Thymus (tissue), 11 donors: Measurements from ENCODE around the gene P3H2. TPM values are rescaled to one million over a fixed set of nuclear protein-coding genes. Genes with fewer than 3 reads are reported as not detected.
A peak's percentile ranks its signal among the peaks of the same experiment; 100 is the strongest.

Experiments
- DNase-seq, 9 donors: peaks; one replicate each; pipeline ENCODE4 v3.0.0-alpha.2; 2013; ENCODE audit warnings: low spot score in 9 of 9, low read depth in 6 of 9, missing footprints in 1 of 9
- H3K27ac ChIP-seq, 2 donors: one replicate each; pipeline ENCODE4 v1.5.1; 2013; ENCODE audit warnings: control low read depth in 1 of 2, low read depth in 1 of 2, low read length in 1 of 2, mild to moderate bottlenecking in 1 of 2, moderate library complexity in 1 of 2
- H3K27me3 ChIP-seq, 2 donors: one replicate each; pipeline ENCODE4 v1.5.1; 2013; ENCODE audit warnings: low read length in 1 of 2; ENCODE audit not compliant: control insufficient read depth in 2 of 2, insufficient read depth in 1 of 2
- H3K36me3 ChIP-seq, 2 donors: one replicate each; pipeline ENCODE4 v1.5.1; 2013; ENCODE audit warnings: low read length in 1 of 2, mild to moderate bottlenecking in 1 of 2, moderate library complexity in 1 of 2; ENCODE audit not compliant: control insufficient read depth in 2 of 2, insufficient read depth in 2 of 2
- H3K4me1 ChIP-seq, 2 donors: one replicate each; pipeline ENCODE4 v1.5.1; 2013; ENCODE audit warnings: low read length in 2 of 2; ENCODE audit not compliant: control insufficient read depth in 2 of 2, insufficient read depth in 2 of 2
- H3K4me3 ChIP-seq, 2 donors: one replicate each; pipeline ENCODE4 v1.5.1; 2013; ENCODE audit warnings: low read length in 2 of 2, control low read depth in 1 of 2, mild to moderate bottlenecking in 1 of 2
- H3K9me3 ChIP-seq, 2 donors: one replicate each; pipeline ENCODE4 v1.5.1; 2013; ENCODE audit warnings: low read length in 1 of 2, mild to moderate bottlenecking in 1 of 2; ENCODE audit not compliant: control insufficient read depth in 2 of 2, insufficient read depth in 1 of 2
- WGBS: extraction: QIAGEN DNeasy Blood & Tissue Kit; methylation state at CpG from one replicate; pipeline ENCODE4 v1.1.7; 2013; 5-methylcytosine and 5-hydroxymethylcytosine counted together
- polyA plus RNA-seq: library from polyadenylated mRNA; stranded (reverse); fragments of 200-250 nt; gene quantifications from one replicate; pipeline ENCODE4 v1.2.3, GENCODE V29; 2013
- total RNA-seq: library from RNA; stranded (reverse); fragments of 120-200 nt; gene quantifications from one replicate; pipeline ENCODE4 v1.2.4, GENCODE V29; 2013
- donor health status: healthy.

Gene P3H2
- total and polyA plus RNA-seq, 2 donors, result 5.9 to 8.0 TPM

- DNase-seq, result no peak
- Histone ChIP-seq H3K27ac (no peak overlapping the region), H3K27me3 (no peaks in the 10 kb centered on the region), H3K9me3 (no peaks in the 10 kb centered on the region), H3K36me3 (no peaks in the 10 kb centered on the region), H3K4me3 (no peak overlapping the region), H3K4me1 (no peaks in the 10 kb centered on the region)
- 96% methylated on average over 6 of the region's 6 CpGs for WGBS
Measured at GRCh38 chr3:190026154-190026553, 94.5 kb downstream of the P3H2 start.

DNA sequence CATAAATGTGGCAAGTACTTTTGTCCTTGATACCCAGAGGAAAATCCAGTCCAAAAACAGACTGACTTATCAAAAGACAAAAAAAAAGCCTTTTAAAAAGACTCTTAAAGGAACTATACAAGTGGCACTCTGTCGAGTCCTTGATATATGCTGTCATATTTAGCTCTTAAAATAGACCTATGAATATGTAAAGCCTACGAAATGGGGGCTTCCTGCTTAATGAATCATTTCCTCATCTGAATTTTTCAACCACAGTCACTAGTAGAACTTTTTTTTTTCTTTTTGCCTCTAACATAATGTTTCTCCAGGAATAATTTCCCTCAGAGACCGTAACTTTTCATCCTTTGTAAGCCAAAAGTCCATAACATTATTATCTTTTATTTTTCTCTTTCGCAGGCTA is 95.8 kb downstream of the P3H2 start:
- H3K27me3 ChIP-seq, result no peaks in the 10 kb centered on the region
- no peak overlapping the region for H3K4me3 ChIP-seq
- DNase-seq, result no peak
- no peaks in the 10 kb centered on the region for H3K36me3 ChIP-seq
- H3K27ac ChIP-seq, result no peak overlapping the region
- WGBS, result 51% methylated on average over 4 of the region's 4 CpGs
- no peaks in the 10 kb centered on the region for H3K9me3 ChIP-seq
- no peaks in the 10 kb centered on the region for H3K4me1 ChIP-seq

DNA sequence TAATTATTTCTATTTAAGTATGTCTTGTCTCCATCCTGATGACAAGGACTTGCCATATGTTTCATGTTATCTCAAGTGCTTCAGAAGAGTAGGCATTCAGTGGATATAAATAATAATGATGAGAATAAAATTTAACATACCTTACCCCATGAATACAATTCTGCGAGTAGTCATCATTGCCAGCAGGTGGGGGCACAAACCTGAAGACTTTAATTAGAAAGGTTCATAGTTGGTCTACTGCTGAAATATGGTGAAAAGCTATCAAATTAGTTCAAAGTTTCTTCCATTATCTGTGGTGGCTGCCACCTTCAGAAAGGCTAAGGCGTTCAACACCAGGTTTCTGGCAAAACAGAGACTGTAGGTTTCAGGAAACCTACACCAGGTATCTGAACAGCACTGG is 100.9 kb downstream of the P3H2 start:
- Histone ChIP-seq H3K4me3 (no peak overlapping the region), H3K36me3 (no peaks in the 10 kb centered on the region), H3K9me3 (no peaks in the 10 kb centered on the region), H3K27me3 (no peaks in the 10 kb centered on the region), H3K4me1 (no peaks in the 10 kb centered on the region), H3K27ac (no peak overlapping the region)
- WGBS, result no CpG with 5 or more reads among the region's 2 CpGs
- DNase-seq, result no peak

DNA sequence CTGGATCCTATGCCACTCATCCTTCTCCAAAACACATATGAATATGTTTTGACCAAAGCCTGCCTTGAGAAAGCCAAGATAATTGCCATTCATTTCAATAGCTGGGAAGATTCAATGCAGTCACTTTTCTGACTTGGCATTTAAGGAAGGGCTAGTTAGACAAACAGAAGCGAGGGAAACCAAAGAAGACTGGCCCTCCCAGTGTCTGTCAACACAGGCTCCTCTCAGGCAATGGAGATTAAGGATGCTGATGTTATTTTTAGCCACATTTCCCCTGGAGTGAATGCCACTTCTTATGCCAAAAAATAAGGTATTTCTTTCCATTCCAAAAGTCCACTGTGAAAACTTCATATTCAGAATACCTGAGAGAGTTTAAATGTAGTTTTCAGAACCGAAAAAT is 101.7 kb downstream of the P3H2 start:
- whole genome bisulfite sequencing, result 92% methylated on average over 2 of the region's 2 CpGs
- Histone ChIP-seq H3K4me3 (no peak overlapping the region), H3K4me1 (no peaks in the 10 kb centered on the region), H3K36me3 (no peaks in the 10 kb centered on the region), H3K27ac (no peak overlapping the region), H3K27me3 (no peaks in the 10 kb centered on the region), H3K9me3 (no peaks in the 10 kb centered on the region)
- no peak for DNase-seq

GRCh38 chr3:190018460-190018859 is 102.2 kb downstream of the P3H2 start:
- Histone ChIP-seq H3K9me3 (no peaks in the 10 kb centered on the region), H3K4me1 (no peaks in the 10 kb centered on the region), H3K27me3 (no peaks in the 10 kb centered on the region), H3K36me3 (no peaks in the 10 kb centered on the region), H3K4me3 (no peak overlapping the region), H3K27ac (no peak overlapping the region)
- no peak for DNase-seq
- WGBS, result 95% methylated on average over 1 of the region's 1 CpG

GRCh38 chr3:190017521-190018288 is 103.0 kb downstream of the P3H2 start:
- Histone ChIP-seq H3K27ac (peak overlapping the region in 1 of 2 donors; percentile 20), H3K27me3 (no peaks in the 10 kb centered on the region), H3K9me3 (no peaks in the 10 kb centered on the region), H3K4me3 (no peak overlapping the region), H3K36me3 (no peaks in the 10 kb centered on the region), H3K4me1 (no peaks in the 10 kb centered on the region)
- 74% methylated on average over 6 of the region's 6 CpGs for WGBS
- DNase-seq, result peak in 1 of 9 donors; percentile 8

GRCh38 chr3:190016966-190017365 is 103.7 kb downstream of the P3H2 start:
- no peak overlapping the region for H3K27ac ChIP-seq
- no peak for DNase-seq
- H3K36me3 ChIP-seq, result no peaks in the 10 kb centered on the region
- H3K9me3 ChIP-seq, result no peaks in the 10 kb centered on the region
- H3K27me3 ChIP-seq, result no peaks in the 10 kb centered on the region
- no peak overlapping the region for H3K4me3 ChIP-seq
- H3K4me1 ChIP-seq, result no peaks in the 10 kb centered on the region

DNA sequence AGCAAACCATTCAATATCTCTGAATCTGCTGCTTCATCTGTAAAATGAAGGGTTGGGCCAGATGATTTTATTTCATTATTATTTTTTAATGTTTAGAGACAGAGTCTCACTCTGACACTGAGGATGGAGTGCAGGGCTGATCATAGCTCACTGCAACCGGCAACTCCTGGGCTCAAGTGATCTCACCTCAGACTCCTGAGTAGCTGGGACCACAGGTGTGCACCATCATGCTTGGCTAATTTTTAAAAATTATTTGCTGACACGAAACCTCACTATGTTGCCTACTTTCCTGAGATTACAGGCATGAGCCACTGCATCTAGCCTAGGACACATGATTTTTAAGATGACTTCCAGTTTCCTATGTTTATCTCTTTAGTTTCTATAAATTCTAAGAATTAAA is 105.8 kb downstream of the P3H2 start:
- H3K27me3 ChIP-seq, result no peaks in the 10 kb centered on the region
- H3K9me3 ChIP-seq, result no peaks in the 10 kb centered on the region
- H3K4me3 ChIP-seq, result no peak overlapping the region
- H3K4me1 ChIP-seq, result no peaks in the 10 kb centered on the region
- 89% methylated on average over 2 of the region's 2 CpGs for WGBS
- H3K27ac ChIP-seq, result no peak overlapping the region
- no peak for DNase-seq
- no peaks in the 10 kb centered on the region for H3K36me3 ChIP-seq

GRCh38 chr3:190013943-190014924 is 106.5 kb downstream of the P3H2 start:
- WGBS, result 95% methylated on average over 7 of the region's 7 CpGs
- no peak overlapping the region for H3K27ac ChIP-seq

More at GRCh38 chr3:190013943-190014924, 106.5 kb downstream of the P3H2 start:
- no peak overlapping the region for H3K4me3 ChIP-seq
- no peaks in the 10 kb centered on the region for H3K27me3 ChIP-seq
- H3K36me3 ChIP-seq, result no peaks in the 10 kb centered on the region
- no peak for DNase-seq
- H3K4me1 ChIP-seq, result no peaks in the 10 kb centered on the region
- H3K9me3 ChIP-seq, result no peaks in the 10 kb centered on the region
